ENCODE data around the gene STAT6.
"Not testable (repeated sequence)": the region's sequence is repeated elsewhere in the genome, so short reads cannot be mapped to it uniquely, and the experiment has no call there.

The STAT6 gene

DNA sequence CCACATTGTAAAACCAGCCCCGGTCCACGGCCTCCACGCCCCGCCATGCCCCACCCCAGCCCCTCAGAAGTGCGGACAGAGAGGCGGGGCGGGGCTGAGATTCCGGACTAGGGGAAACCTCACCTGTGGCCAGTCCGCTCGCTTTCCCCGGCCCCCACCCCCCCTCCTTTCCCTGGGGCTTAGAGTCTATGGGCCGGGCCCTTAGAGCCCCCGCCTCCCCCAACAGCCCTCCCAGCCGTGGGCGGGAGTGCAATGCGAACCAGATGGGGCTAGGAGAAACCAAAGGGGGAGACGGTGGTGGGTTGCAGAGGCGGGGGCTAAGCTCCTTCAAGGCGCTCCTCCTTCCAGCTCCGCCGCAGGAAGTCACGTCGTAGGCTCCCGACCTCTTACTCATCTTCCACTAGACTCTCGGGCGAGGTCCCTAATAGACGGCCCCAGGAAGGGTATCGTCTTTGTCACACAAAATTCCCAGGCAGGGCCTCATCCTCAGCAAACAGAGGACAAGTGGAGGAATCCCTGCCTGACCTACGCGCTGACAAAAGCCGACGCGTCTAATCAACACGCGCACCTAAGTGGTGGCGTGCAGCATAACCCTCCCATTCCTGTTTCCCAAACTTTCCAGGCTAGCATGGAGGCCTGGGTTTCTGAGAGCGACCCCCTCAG, 23.3 kb downstream of the STAT6 start:
- peak; percentile 96 for DNase-seq (ENCODE audit: low read depth in 2 of 2)

GRCh38 chr12:57087010-57087690, 24.0 kb downstream of the STAT6 start:
- peak; percentile 80 to 83 for DNase-seq (ENCODE audit: low read depth in 2 of 2)

- DNase-seq (ENCODE audit: low read depth in 2 of 2) = peak in 1 of 2 experiments; percentile 51
Measured at GRCh38 chr12:57086493-57087009, 24.6 kb downstream of the STAT6 start.

DNA sequence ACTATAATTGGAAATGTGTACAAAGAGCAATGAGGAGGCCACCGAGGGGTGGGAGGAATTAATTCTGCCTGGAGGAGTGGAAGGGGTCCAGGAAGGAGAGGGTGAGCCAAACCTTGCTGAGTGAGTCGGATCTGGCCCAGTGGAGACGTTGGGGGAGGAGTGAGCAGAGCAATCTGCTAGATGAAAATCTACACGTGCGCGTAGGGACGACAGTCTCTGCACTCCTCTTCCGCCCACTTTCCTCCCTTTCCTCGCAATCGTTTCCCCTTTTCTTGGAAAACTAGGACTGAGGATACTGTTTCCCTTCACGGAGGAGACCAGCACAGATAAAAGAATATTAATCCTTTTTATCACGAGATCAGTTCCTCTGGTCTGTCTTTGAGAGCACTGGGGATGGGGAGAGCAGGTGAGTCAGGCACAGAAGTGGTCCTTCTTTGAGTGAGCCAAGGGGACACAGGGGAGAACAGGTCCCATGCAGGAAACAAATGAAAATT, 25.1 kb downstream of the STAT6 start:
- DNase-seq (ENCODE audit: low read depth in 2 of 2) = peak in 1 of 2 experiments; percentile 44

GRCh38 chr12:57080855-57081254, 30.3 kb downstream of the STAT6 start:
- DNase-seq (ENCODE audit: low read depth in 2 of 2) = no peak

DNA sequence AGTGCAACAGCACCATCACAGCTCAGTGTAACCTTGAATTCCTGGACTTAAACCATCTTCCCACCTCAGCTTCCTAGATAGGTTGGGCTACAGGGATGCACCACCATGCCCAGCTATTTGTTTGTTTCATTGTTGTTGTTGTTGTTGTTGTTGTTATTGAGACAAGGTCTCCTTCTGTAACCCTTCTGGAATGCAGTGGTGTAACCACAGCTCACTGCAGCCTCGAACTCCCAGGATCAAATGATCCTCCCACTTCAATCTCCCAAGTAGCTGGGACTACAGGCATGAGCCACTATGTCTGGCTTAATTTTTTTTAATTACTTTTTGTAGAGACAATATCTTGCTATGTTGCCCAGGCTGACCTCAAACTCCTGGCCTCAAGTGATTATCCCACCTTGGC, 31.3 kb downstream of the STAT6 start:
- DNase-seq (ENCODE audit: low read depth in 2 of 2) = no peak

DNA sequence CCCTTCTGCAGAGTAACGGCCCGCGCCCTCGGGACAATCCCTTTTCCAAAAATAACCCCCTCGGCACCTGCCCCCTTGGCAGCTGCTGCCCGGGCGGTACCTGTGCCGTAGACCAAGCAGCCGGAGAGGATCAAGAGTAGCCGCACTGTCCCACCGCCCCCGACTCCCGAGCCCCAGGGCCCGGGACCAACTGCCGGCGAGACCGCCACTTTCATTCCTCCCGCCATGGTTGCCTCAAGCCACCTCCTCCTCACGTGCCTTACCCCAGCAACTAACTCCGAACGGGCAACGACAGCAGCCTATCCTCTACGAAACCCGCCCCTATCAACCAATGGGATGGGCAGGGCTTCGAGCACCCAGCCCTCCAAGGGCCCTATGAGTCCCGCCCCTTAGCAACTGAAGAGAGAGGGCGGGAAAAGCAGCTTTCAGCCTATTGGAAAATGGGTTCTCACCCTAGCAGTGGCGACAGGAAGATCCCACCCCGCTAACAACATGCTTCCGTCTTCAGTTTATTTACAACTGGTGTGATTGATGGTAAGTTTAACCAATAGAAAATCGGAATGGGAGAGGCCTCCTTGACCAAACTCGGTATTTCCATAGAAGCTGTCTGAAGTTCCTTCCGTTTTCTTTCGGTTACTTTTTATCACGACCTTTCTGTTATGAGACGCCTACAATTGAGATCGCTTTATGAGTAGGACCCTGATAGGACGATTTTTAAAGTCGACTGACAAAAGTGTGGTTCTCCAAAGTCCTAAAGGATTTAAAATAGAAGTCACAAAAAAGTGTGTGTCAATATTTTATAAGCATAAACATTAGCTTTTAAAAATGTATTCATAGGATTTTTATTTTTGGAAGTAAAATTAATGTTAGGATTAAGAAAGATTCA, 32.4 kb downstream of the STAT6 start, which contains the start of gene NEMP1:
NEMP1 (minus strand) TSS at position 273 of the 886 bp plus-strand sequence; CDS start at position 227, 46 bp downstream.
- DNase-seq (ENCODE audit: low read depth in 2 of 2) = peak; percentile 100

DNA sequence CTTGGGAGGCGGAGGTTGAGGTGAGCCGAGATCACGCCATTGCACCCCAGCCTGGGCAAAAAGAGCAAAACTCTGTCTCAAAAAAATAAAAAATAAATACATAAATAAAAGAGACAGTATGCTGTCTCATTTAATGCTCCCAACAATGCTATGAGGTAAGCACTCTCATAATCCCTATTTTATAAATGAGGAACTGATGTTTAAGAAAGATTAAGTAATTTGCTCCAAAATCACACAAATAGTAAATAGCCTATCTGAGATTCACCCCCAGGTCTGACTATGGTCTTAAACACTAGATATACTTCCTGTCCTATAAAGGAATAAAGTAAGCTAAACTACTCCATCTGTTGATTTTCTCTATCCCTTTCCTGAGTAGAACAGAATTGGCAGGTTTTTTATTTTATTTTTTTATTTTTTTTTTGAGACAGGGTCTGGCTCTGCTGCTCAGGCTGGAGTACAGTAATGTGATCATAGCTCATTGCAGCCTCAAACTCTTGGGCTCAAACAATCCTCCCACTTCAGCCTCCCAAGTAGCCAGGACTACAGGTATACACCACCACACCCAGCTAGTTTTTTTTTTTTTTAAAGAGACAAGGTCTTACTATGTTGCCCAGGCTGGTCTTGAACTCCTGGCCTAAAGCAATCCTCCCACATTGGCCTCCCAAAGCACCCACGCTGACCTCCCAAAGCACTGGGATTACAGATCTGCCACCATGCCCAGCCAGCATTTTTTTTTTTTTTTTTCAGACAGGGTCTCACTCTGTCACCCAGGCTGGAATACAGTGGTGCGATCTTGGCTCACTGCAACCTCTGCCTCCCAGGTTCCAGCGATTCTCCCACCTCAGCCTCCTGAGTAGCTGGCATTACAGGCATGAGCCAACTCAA, 37.4 kb downstream of the STAT6 start:
- DNase-seq (ENCODE audit: low read depth in 2 of 2) = not testable (repeated sequence)

DNA sequence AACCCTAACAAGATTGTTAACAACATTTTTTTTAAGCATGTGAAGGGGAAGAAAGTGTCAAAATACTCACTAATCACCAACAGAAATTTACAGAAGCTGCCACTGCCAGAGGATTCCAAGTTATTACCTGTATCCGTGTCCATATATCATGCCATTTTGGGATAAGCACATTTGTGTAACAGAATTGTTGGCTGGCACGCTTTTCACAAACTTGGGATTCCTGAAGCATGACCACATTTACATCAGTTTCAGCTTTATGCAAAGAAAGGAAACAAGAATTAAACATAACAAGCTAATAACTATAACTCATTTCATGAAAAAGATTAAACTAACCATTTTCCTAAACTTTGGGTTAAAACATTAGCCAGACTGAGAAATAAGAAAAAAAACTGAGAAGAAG, 38.5 kb downstream of the STAT6 start:
- DNase-seq (ENCODE audit: low read depth in 2 of 2) = peak in 1 of 2 experiments; percentile 26

- DNase-seq (ENCODE audit: low read depth in 2 of 2) = peak in 1 of 2 experiments; percentile 64
Measured at GRCh38 chr12:57069523-57069922, 41.6 kb downstream of the STAT6 start.

GRCh38 chr12:57066245-57066644, 44.9 kb downstream of the STAT6 start:
- no peak for DNase-seq (ENCODE audit: low read depth in 2 of 2)

GRCh38 chr12:57063991-57064685, 47.0 kb downstream of the STAT6 start:
- DNase-seq (ENCODE audit: low read depth in 2 of 2) = no peak

DNA sequence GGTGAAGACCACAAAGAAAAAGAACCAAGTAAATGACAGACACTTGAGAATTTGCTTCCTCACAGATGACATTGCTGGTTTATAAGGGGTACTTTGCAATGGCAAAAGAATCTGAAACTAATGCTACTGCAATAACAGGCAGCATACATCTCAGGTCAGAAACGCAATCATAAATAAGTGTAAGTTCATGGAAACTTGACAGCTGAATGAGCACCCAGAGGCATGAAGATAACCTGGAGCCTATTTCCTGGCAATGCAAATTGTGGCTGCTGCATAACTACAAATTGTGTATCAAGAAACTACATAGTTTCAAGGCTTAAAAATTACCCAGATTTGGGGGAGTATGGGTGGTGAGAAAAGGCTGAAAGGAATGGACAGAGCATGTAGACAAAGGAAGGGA, 52.7 kb downstream of the STAT6 start:
- no peak for DNase-seq (ENCODE audit: low read depth in 2 of 2)

- DNase-seq (ENCODE audit: low read depth in 2 of 2) = no peak
Measured at GRCh38 chr12:57057067-57057751, 54.0 kb downstream of the STAT6 start.

- DNase-seq (ENCODE audit: low read depth in 2 of 2) = no peak
Measured at GRCh38 chr12:57055824-57056223, 55.3 kb downstream of the STAT6 start.

GRCh38 chr12:57053901-57054300, 57.3 kb downstream of the STAT6 start:
- not testable (repeated sequence) for DNase-seq (ENCODE audit: low read depth in 2 of 2)

GRCh38 chr12:57053146-57053545, 58.0 kb downstream of the STAT6 start:
- DNase-seq (ENCODE audit: low read depth in 2 of 2) = not testable (repeated sequence)

GRCh38 chr12:57051011-57051410, 60.2 kb downstream of the STAT6 start:
- DNase-seq (ENCODE audit: low read depth in 2 of 2) = no peak

- DNase-seq (ENCODE audit: low read depth in 2 of 2) = no peak
Measured at GRCh38 chr12:57049890-57050289, 61.3 kb downstream of the STAT6 start, which contains the start of gene MYO1A. Gene MYO1A (minus strand): TSS chr12:57050129. CDS start chr12:57048323, 1,806 bp downstream.

GRCh38 chr12:57049119-57049446, 62.1 kb downstream of the STAT6 start:
- DNase-seq (ENCODE audit: low read depth in 2 of 2) = no peak
